A172 (cell line): ENCODE results near the gene RNF138. TPM values are rescaled to one million over a fixed set of nuclear protein-coding genes. Genes with fewer than 3 reads are reported as not detected.
"Not testable (repeated sequence)": the region's sequence is repeated elsewhere in the genome, so short reads cannot be mapped to it uniquely, and the experiment has no call there.

ENCODE experiments used
- DNase-seq: peaks from one replicate; pipeline ENCODE4 v3.0.0-alpha.2; 2015; ENCODE audit warnings: low spot score
- total RNA-seq: library from RNA; depleted of rRNA; stranded (reverse); fragments of >200 nt; shearing (Covaris generic); gene quantifications from 2 replicates; pipeline ENCODE4 v1.2.3, GENCODE V29; 2014; rRNA removed

RNF138 gene
- total RNA-seq, 1 experiment from 2014 or later: 65.3 TPM

- no peak for DNase-seq
These were observed 82.0 kb downstream of the RNF138 start for GRCh38 chr18:32173654-32174053.

GRCh38 chr18:32174719-32175118 is 83.0 kb downstream of the RNF138 start:
- no peak for DNase-seq

GRCh38 chr18:32175265-32175664 is 83.6 kb downstream of the RNF138 start:
- DNase-seq: no peak

- not testable (repeated sequence) for DNase-seq
These were observed 85.1 kb downstream of the RNF138 start for GRCh38 chr18:32176745-32177144.

- no peak for DNase-seq
These were observed 85.9 kb downstream of the RNF138 start for GRCh38 chr18:32177530-32177929.

Other genes with a start within 250 kb of the RNF138 start
- 39.6 and 48.1 TPM in 2 replicates for gene TRAPPC8, start 148.7 kb upstream of the RNF138 start, total RNA-seq
- 0.02 and 0.36 TPM in 2 replicates for gene RNF125, start 73.0 kb upstream of the RNF138 start, total RNA-seq
- not detected in 2 replicates for gene MEP1B, start 98.2 kb downstream of the RNF138 start, total RNA-seq